ENCODE measurements around the gene HDGFL1. TPM values are rescaled to one million over a fixed set of nuclear protein-coding genes. Genes with fewer than 3 reads are reported as not detected.
A peak's percentile ranks its signal among the peaks of the same experiment; 100 is the strongest.

The HDGFL1 gene
- total and polyA plus RNA-seq, 4 donors, result not detected

DNA sequence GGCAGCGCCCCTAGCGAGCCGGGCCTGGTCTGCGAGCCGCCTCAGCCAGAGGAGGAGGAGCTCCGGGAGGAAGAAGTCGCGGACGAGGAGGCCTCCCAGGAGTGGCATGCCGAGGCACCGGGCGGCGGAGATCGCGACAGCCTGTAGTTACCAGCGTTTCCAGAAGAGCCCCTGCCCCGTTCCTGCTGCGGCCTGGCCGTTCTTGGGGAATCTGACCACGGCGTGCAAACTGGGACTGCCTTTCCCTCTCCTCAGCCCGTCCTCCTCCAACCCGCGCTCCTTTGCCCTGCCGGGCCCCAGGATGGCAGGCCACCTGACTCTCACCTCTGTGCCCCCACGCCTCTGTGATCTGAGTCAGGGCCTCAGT lies 802 bp downstream of the HDGFL1 start:
- no peak for DNase-seq
- WGBS, 2 donors, result 88 to 90% methylated on average over 26 of the region's 26 CpGs

DNA sequence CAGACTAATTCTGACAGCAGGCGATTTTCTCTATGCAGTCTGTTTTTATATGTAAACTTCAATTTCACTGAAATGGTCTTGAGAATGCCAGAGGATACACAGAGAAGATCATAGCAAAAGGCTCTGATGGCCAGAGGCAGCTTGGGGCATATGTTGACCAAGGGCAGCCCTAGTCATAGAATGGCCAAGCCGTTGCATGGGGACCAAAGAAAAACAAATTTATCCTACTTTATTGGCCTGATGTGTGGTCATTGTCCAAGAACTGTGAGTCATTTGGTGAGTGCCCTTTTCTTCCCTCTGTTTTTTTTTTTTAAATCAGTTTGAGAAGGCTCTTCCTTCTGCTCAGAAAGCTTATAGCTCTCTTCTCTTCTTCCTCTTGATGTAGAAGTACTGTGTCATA lies 5.8 kb downstream of the HDGFL1 start:
- H3K9me3 ChIP-seq (ENCODE audit: control insufficient read depth in 4 of 4, insufficient read depth in 3 of 4, low read length in 3 of 4), result no peaks in the 10 kb centered on the region
- H3K27me3 ChIP-seq (ENCODE audit: control insufficient read depth in 3 of 3, insufficient read depth in 3 of 3, low read length in 2 of 3), result no peaks in the 10 kb centered on the region
- TF ChIP-seq, protein P1, sequence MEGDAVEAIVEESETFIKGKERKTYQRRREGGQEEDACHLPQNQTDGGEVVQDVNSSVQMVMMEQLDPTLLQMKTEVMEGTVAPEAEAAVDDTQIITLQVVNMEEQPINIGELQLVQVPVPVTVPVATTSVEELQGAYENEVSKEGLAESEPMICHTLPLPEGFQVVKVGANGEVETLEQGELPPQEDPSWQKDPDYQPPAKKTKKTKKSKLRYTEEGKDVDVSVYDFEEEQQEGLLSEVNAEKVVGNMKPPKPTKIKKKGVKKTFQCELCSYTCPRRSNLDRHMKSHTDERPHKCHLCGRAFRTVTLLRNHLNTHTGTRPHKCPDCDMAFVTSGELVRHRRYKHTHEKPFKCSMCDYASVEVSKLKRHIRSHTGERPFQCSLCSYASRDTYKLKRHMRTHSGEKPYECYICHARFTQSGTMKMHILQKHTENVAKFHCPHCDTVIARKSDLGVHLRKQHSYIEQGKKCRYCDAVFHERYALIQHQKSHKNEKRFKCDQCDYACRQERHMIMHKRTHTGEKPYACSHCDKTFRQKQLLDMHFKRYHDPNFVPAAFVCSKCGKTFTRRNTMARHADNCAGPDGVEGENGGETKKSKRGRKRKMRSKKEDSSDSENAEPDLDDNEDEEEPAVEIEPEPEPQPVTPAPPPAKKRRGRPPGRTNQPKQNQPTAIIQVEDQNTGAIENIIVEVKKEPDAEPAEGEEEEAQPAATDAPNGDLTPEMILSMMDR (IDR thresholded peaks at IDR 0.05; ENCODE audit: control extremely low read depth, extremely low read depth), result no peak
- WGBS, 2 donors, result 78 to 96% methylated on average over 2 of the region's 2 CpGs
- no peak overlapping the region for H3K27ac ChIP-seq (ENCODE audit: low read depth in 1 of 2, low read length in 1 of 2)
- no peak overlapping the region for H3K4me3 ChIP-seq
- no peaks in the 10 kb centered on the region for H3K36me3 ChIP-seq (ENCODE audit: control insufficient read depth in 4 of 4, insufficient read depth in 4 of 4, low read length in 4 of 4)
- H3K4me1 ChIP-seq (ENCODE audit: control insufficient read depth in 5 of 5, insufficient read depth in 5 of 5, low read length in 5 of 5), result peaks cover 0 to 13% (median 0%) of the 10 kb centered on the region in 5 donors
- DNase-seq (peak in 1 of 3 donors; percentile 13), ATAC-seq (ENCODE audit: insufficient read depth, low FRiP score) (no peak)
- H3K9ac ChIP-seq (ENCODE audit: insufficient read depth in 1 of 2, low read length in 2 of 2), result no peak overlapping the region

More for the DNA sequence above, 802 bp downstream of the HDGFL1 start:
- TF ChIP-seq, protein P1 (IDR thresholded peaks at IDR 0.05; ENCODE audit: control extremely low read depth, extremely low read depth), result no peak
- H3K36me3 ChIP-seq (ENCODE audit: control insufficient read depth in 4 of 4, insufficient read depth in 4 of 4, low read length in 4 of 4), result no peaks in the 10 kb centered on the region
- no peaks in the 10 kb centered on the region for H3K27me3 ChIP-seq (ENCODE audit: control insufficient read depth in 3 of 3, insufficient read depth in 3 of 3, low read length in 2 of 3)
- H3K27ac ChIP-seq (ENCODE audit: low read depth in 1 of 2, low read length in 1 of 2), result no peak overlapping the region
- peaks cover 0 to 10% (median 0%) of the 10 kb centered on the region in 5 donors for H3K4me1 ChIP-seq (ENCODE audit: control insufficient read depth in 5 of 5, insufficient read depth in 5 of 5, low read length in 5 of 5)
- no peak overlapping the region for H3K4me3 ChIP-seq
- no peaks in the 10 kb centered on the region for H3K9me3 ChIP-seq (ENCODE audit: control insufficient read depth in 4 of 4, insufficient read depth in 3 of 4, low read length in 3 of 4)
- H3K9ac ChIP-seq (ENCODE audit: insufficient read depth in 1 of 2, low read length in 2 of 2), result no peak overlapping the region
- ATAC-seq (ENCODE audit: insufficient read depth, low FRiP score), result no peak

DNA sequence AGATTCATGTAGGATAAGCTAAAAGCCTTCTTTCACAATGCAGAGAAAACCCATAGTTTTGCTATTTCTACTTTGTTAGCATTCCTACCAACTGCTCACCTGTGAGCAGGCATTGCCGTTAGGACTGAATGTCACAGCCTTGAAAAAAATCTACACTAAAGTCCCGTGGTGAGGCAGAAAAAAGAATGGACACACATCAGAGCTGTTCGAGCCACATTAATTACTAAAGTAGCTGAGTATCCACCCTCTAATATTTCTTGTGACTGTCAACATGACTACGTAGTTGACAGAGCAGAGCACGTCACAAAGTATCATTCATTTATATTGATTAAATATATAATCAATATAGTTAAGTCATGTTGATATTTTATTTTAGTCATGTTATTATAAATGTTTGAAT lies 10.1 kb downstream of the HDGFL1 start:
- TF ChIP-seq, protein P1 (IDR thresholded peaks at IDR 0.05; ENCODE audit: control extremely low read depth, extremely low read depth), result no peak
- 89 to 91% methylated on average over 5 of the region's 5 CpGs for WGBS, 2 donors
- DNase-seq (no peak), ATAC-seq (ENCODE audit: insufficient read depth, low FRiP score) (no peak)
- no peaks in the 10 kb centered on the region for H3K9me3 ChIP-seq (ENCODE audit: control insufficient read depth in 4 of 4, insufficient read depth in 3 of 4, low read length in 3 of 4)
- H3K27ac ChIP-seq (ENCODE audit: low read depth in 1 of 2, low read length in 1 of 2), result no peak overlapping the region
- H3K9ac ChIP-seq (ENCODE audit: insufficient read depth in 1 of 2, low read length in 2 of 2), result no peak overlapping the region
- H3K4me3 ChIP-seq, result no peak overlapping the region
- no peaks in the 10 kb centered on the region for H3K36me3 ChIP-seq (ENCODE audit: control insufficient read depth in 4 of 4, insufficient read depth in 4 of 4, low read length in 4 of 4)
- H3K4me1 ChIP-seq (ENCODE audit: control insufficient read depth in 5 of 5, insufficient read depth in 5 of 5, low read length in 5 of 5), result peaks cover 0 to 18% (median 0%) of the 10 kb centered on the region in 5 donors
- no peaks in the 10 kb centered on the region for H3K27me3 ChIP-seq (ENCODE audit: control insufficient read depth in 3 of 3, insufficient read depth in 3 of 3, low read length in 2 of 3)

DNA sequence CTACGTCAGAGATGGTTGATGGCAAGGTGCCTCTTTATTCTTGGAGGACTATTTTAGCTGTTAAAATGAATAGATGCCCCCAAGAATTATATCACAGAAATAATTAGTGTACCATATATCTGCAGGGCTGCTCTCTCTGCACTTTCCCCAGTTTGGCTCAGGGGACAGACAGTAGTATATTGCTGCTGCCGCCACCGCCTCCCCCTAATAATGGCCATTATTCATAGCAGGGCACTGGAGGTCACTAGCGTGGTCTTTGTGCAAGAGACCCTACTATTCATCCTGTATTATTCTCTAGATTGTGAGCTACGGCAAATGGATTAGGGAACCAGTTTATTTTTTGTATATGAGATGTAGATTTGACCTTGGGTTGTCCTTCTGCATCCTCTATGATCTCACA lies 11.0 kb downstream of the HDGFL1 start:
- TF ChIP-seq, protein P1 (IDR thresholded peaks at IDR 0.05; ENCODE audit: control extremely low read depth, extremely low read depth), result no peak
- Histone ChIP-seq H3K4me3 (no peak overlapping the region), H3K4me1 (ENCODE audit: control insufficient read depth in 5 of 5, insufficient read depth in 5 of 5, low read length in 5 of 5) (peaks cover 0 to 9% (median 0%) of the 10 kb centered on the region in 5 donors), H3K9me3 (ENCODE audit: control insufficient read depth in 4 of 4, insufficient read depth in 3 of 4, low read length in 3 of 4) (no peaks in the 10 kb centered on the region), H3K27me3 (ENCODE audit: control insufficient read depth in 3 of 3, insufficient read depth in 3 of 3, low read length in 2 of 3) (no peaks in the 10 kb centered on the region), H3K36me3 (ENCODE audit: control insufficient read depth in 4 of 4, insufficient read depth in 4 of 4, low read length in 4 of 4) (no peaks in the 10 kb centered on the region), H3K27ac (ENCODE audit: low read depth in 1 of 2, low read length in 1 of 2) (no peak overlapping the region), H3K9ac (ENCODE audit: insufficient read depth in 1 of 2, low read length in 2 of 2) (no peak overlapping the region)
- ATAC-seq (ENCODE audit: insufficient read depth, low FRiP score) (no peak), DNase-seq (no peak)
- 94 to 96% methylated on average over 5 of the region's 5 CpGs for WGBS, 2 donors

All from lung (tissue), 12 donors.